Osteocyte (in vitro differentiated cells): ENCODE data around the gene POR. TPM values are rescaled to one million over a fixed set of nuclear protein-coding genes. Genes with fewer than 3 reads are reported as not detected.
"Not testable (repeated sequence)": the region's sequence is repeated elsewhere in the genome, so short reads cannot be mapped to it uniquely, and the experiment has no call there.

ENCODE experiments used
- DNase-seq: peaks from one replicate; pipeline ENCODE4 v3.0.0; 2021; ENCODE audit warnings: mixed read lengths; ENCODE audit not compliant: unreplicated experiment; ENCODE audit errors: extremely low spot score
- H3K27ac Mint-ChIP-seq: one replicate; pipeline ENCODE4 v1.8.0; 2021; ENCODE audit warnings: mild to moderate bottlenecking, mixed read lengths; ENCODE audit not compliant: unreplicated experiment
- H3K27me3 Mint-ChIP-seq: one replicate; pipeline ENCODE4 v1.8.0; 2021; ENCODE audit warnings: mixed read lengths; ENCODE audit not compliant: unreplicated experiment
- H3K36me3 Mint-ChIP-seq: one replicate; pipeline ENCODE4 v1.8.0; 2021; ENCODE audit warnings: mixed read lengths; ENCODE audit not compliant: unreplicated experiment
- H3K4me1 Mint-ChIP-seq: one replicate; pipeline ENCODE4 v1.8.0; 2021; ENCODE audit warnings: mixed read lengths; ENCODE audit not compliant: unreplicated experiment
- H3K4me3 Mint-ChIP-seq: one replicate; pipeline ENCODE4 v1.8.0; 2021; ENCODE audit warnings: mild to moderate bottlenecking, moderate library complexity, mixed read lengths; ENCODE audit not compliant: unreplicated experiment
- H3K9me3 Mint-ChIP-seq: one replicate; pipeline ENCODE4 v1.8.0; 2021; ENCODE audit warnings: mixed read lengths; ENCODE audit not compliant: unreplicated experiment
- total RNA-seq: library from RNA; stranded (reverse); gene quantifications from 2 replicates; pipeline ENCODE4 v1.2.1, GENCODE V29; 2021
- TF ChIP-seq, protein P1 (sequence below): fragments of 200-600 bp; sonication (generic); IDR thresholded peaks from 2 replicates; pipeline ENCODE4 v1.5.0; 2021; ENCODE audit warnings: antibody characterized with exemption, mild to moderate bottlenecking, moderate library complexity

Gene POR
- total RNA-seq, 1 donor from 2014 or later, result 62.1 TPM

DNA sequence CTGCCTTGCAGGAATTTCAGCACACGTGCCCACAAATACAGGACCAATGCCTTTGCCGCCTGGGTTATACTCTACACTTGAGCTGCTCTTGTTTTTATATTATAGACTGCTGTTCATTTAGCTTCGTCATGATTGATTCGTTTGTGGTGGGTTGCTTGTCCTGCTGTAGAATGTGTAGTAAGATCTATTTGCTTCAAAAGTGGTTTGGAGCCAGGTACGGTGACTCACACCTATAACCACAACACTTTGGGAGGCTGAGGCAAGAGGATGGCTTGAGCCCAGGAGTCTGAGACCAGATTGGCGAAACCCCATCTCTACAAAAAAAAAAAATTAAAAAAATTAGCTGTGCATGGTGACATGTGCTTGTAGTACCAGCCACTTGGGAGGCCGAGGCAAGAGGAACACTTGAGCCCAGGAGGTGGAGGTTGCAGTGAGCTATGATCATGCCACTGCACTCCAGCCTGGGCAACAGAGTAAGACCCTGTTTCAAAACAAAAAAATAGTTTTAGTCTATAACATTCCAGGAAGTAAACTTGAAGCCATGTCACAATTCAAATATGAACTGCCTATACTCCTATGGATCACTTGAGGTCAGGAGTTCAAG lies 45.1 kb upstream of the POR start:
- Mint-ChIP-seq H3K4me1 (peaks cover 5% of the 10 kb centered on the region), H3K27me3 (peaks cover 4% of the 10 kb centered on the region), H3K9me3 (no peaks in the 10 kb centered on the region), H3K27ac (no peak overlapping the region), H3K36me3 (no peaks in the 10 kb centered on the region), H3K4me3 (no peak overlapping the region)
- DNase-seq, result no peak
- TF ChIP-seq, protein P1, sequence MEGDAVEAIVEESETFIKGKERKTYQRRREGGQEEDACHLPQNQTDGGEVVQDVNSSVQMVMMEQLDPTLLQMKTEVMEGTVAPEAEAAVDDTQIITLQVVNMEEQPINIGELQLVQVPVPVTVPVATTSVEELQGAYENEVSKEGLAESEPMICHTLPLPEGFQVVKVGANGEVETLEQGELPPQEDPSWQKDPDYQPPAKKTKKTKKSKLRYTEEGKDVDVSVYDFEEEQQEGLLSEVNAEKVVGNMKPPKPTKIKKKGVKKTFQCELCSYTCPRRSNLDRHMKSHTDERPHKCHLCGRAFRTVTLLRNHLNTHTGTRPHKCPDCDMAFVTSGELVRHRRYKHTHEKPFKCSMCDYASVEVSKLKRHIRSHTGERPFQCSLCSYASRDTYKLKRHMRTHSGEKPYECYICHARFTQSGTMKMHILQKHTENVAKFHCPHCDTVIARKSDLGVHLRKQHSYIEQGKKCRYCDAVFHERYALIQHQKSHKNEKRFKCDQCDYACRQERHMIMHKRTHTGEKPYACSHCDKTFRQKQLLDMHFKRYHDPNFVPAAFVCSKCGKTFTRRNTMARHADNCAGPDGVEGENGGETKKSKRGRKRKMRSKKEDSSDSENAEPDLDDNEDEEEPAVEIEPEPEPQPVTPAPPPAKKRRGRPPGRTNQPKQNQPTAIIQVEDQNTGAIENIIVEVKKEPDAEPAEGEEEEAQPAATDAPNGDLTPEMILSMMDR, result no peak

DNA sequence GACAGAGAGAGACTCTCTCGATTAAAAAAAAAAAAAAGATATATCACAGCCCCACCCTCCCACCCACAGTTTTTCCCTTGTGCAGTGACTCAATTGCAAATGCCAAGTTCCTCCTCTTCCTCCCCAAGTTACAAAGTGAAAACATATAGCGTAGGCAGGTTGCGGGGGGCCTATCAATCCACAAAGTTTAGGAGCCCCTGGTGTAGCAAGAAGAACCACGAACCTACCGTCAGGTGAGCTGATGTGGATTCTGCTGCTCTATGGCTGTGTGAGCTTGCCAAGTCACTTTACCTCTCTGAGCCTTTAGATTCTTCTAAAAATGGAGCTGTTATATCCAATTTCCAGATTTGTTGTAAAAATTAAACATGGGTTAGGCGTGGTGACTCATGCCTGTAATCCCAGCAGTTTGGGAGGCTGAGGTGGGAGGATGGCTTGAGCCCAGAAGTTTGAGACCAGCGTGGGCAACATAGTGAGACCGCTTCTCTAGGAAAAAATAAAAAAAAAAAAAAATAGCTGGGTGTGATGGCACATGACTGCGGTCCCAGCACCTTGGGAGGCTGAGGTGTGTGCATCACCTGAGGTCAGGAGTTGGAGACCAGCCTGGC lies 44.3 kb upstream of the POR start:
- Mint-ChIP-seq H3K27me3 (peaks cover 4% of the 10 kb centered on the region), H3K27ac (no peak overlapping the region)
- TF ChIP-seq, protein P1, result no peak

DNA sequence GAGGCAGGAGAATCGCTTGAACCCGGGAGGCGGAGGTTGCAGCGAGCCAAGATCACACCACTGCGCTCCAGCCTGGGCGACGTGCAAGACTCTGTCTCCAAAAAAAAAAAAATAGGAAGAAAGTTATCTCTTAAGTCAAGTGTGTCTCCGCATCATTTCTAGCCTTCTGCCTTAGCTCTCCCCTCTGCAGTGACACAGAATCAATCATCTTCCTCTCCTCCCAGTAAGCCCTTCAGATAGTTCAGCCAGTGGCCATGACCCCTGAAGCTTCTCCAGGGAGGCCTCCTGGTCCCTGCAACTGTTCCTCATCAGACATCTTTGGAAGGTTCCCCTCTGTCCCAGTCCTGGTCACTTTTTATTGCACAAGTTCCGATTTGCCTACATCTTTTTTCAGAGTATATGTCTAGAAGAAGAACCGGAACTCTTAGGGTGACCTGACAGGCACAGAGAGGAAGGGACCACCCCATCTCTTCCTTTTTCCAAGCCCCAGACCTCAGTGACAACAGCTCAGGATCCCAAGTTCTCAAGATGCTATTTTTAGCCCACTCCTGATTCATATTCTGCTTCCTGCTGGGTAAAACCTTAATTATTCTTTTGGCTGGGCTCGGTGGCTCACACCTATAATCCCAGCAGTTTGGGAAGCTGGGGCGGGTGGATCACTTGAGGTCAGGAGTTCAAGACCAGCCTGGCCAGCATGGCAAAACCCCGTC lies 42.7 kb upstream of the POR start:
- peak overlapping the region; percentile 5 for H3K27ac Mint-ChIP-seq
- no peaks in the 10 kb centered on the region for H3K4me1 Mint-ChIP-seq
- no peaks in the 10 kb centered on the region for H3K9me3 Mint-ChIP-seq
- H3K27me3 Mint-ChIP-seq, result no peaks in the 10 kb centered on the region
- no peaks in the 10 kb centered on the region for H3K36me3 Mint-ChIP-seq
- no peak overlapping the region for H3K4me3 Mint-ChIP-seq
- DNase-seq, result no peak
- TF ChIP-seq, protein P1, result no peak

More for the DNA sequence above, 44.3 kb upstream of the POR start:
- H3K4me3 Mint-ChIP-seq, result no peak overlapping the region
- no peak for DNase-seq
- no peaks in the 10 kb centered on the region for H3K9me3 Mint-ChIP-seq
- peaks cover 5% of the 10 kb centered on the region for H3K4me1 Mint-ChIP-seq
- H3K36me3 Mint-ChIP-seq, result no peaks in the 10 kb centered on the region

DNA sequence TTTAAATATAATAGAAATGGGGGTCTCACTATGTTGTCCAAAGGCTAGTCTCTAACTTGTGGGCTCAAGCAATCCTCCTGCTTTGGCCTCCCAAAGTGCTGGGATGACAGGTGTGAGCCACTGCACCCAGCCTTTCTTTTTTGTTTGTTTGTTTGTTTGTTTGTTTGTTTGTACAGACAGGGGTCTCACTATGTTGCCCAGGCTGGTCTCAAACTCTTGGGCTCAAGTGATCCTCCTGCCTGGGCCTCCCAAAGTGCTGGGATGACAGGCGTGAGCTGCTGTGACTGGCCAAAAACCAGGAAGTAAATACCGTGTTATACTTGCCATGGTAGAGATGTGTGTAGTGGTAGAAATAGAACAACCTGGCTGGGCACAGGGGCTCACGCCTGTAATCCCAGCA lies 40.8 kb upstream of the POR start:
- H3K27ac Mint-ChIP-seq, H3K27me3 Mint-ChIP-seq, H3K36me3 Mint-ChIP-seq, H3K4me1 Mint-ChIP-seq, DNase-seq, H3K4me3 Mint-ChIP-seq, H3K9me3 Mint-ChIP-seq: not testable (repeated sequence)

DNA sequence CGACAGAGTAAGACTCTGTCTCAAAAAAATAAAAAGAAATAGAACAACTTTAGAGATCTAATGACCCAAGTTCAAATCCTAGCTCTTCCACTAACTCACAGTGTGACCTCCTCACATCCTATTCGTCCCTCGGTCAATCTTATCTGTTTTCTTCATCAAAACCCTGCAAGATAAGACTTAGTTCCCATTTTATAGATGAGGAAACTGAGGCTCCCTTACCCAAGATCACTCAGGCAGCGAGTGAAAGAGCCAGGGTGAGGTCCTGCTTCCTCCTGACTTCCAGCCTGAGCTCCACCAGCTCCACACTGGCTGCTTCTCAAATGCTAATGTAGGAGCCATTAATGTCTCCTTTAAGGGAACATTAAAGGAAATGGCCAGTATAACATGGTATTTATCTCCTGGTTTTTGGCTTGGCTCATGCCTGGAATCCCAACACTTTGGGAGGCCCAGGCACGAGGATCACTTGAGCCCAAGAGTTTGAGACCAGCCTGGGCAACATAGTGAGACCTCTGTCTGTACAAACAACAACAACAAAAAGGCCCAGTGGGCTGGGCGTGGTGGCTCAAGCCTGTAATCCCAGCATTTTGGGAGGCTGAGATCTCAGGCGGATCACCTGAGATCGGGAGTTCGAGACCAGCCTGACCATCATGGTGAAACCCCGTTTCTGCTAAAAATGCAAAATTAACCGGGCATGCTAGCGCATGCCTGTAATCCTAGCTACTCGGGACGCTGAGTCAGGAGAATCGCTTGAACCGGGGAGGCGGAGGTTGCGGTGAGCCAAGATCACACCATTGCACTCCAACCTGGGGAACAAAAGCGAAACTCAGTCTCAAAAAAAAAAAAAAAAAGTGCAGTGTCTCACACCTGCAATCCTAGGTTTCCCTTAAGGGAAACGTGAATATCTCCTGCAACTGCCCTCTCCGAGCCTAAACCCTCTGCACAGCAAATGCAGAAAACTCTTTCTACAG lies 39.6 kb upstream of the POR start:
- Mint-ChIP-seq H3K4me1 (peaks cover 16% of the 10 kb centered on the region), H3K9me3 (no peaks in the 10 kb centered on the region)
- no peak for DNase-seq

More for the DNA sequence above, 39.6 kb upstream of the POR start:
- Mint-ChIP-seq H3K27ac (no peak overlapping the region), H3K36me3 (no peaks in the 10 kb centered on the region), H3K4me3 (no peak overlapping the region), H3K27me3 (no peaks in the 10 kb centered on the region)
- TF ChIP-seq, protein P1, result no peak
